ENCODE data around the gene MPEG1.

MPEG1 gene

GRCh38 chr11:59212744-59213631, at the start of gene MPEG1:
MPEG1 (minus strand) TSS chr11:59212927; CDS start chr11:59212865, 62 bp downstream.
- TF ChIP-seq CTCF (IDR thresholded peaks at IDR 0.05; ENCODE audit: borderline replicate concordance, insufficient read depth, low read depth, low read length) = no peak
- peak within 1 kb of the TSS; percentile 67 for H3K4me3 ChIP-seq (ENCODE audit: low read depth, low read length)

GRCh38 chr11:59262177-59262818, 49.6 kb upstream of the MPEG1 start:
- TF ChIP-seq CTCF (IDR thresholded peaks at IDR 0.05; ENCODE audit: borderline replicate concordance, insufficient read depth, low read depth, low read length) = no peak
- H3K4me3 ChIP-seq (ENCODE audit: low read depth, low read length) = no peak overlapping the region

- TF ChIP-seq CTCF (IDR thresholded peaks at IDR 0.05; ENCODE audit: borderline replicate concordance, insufficient read depth, low read depth, low read length) = no peak
- no peak overlapping the region for H3K4me3 ChIP-seq (ENCODE audit: low read depth, low read length)
Observed at GRCh38 chr11:59261150-59261549, 48.4 kb upstream of the MPEG1 start.

- no peak for TF ChIP-seq CTCF (IDR thresholded peaks at IDR 0.05; ENCODE audit: borderline replicate concordance, insufficient read depth, low read depth, low read length)
- H3K4me3 ChIP-seq (ENCODE audit: low read depth, low read length) = no peak overlapping the region
Observed at GRCh38 chr11:59259867-59260475, 47.2 kb upstream of the MPEG1 start.

- no peak for TF ChIP-seq CTCF (IDR thresholded peaks at IDR 0.05; ENCODE audit: borderline replicate concordance, insufficient read depth, low read depth, low read length)
- H3K4me3 ChIP-seq (ENCODE audit: low read depth, low read length) = no peak overlapping the region
Observed at GRCh38 chr11:59259047-59259446, 46.3 kb upstream of the MPEG1 start.

- H3K4me3 ChIP-seq (ENCODE audit: low read depth, low read length) = no peak overlapping the region
- no peak for TF ChIP-seq CTCF (IDR thresholded peaks at IDR 0.05; ENCODE audit: borderline replicate concordance, insufficient read depth, low read depth, low read length)
Observed at GRCh38 chr11:59255281-59255680, 42.6 kb upstream of the MPEG1 start.

Data from GM12875 (cell line).